Choroid plexus epithelial cell (primary cell): ENCODE results near the gene SATB2.

Experiments
- DNase-seq: peaks from one replicate; pipeline ENCODE4 v3.0.0-alpha.2; 2010; ENCODE audit warnings: low read depth
- H3K4me3 ChIP-seq: 2 replicates; pipeline ENCODE4 v1.5.1; 2011; ENCODE audit warnings: low read depth, mild to moderate bottlenecking, control low read depth, low read length, moderate library complexity
- CTCF ChIP-seq: conservative IDR thresholded peaks from 2 replicates; pipeline ENCODE4 v1.5.1; 2011; ENCODE audit warnings: low read depth, mild to moderate bottlenecking, control low read depth, inconsistent platforms, low read length, moderate library complexity

The SATB2 gene

GRCh38 chr2:199470672-199471442 lies 13.1 kb upstream of the SATB2 start:
- no peak for TF ChIP-seq CTCF
- no peak for DNase-seq
- H3K4me3 ChIP-seq: no peak overlapping the region

GRCh38 chr2:199470361-199470671 lies 12.6 kb upstream of the SATB2 start:
- DNase-seq: no peak
- no peak for TF ChIP-seq CTCF
- H3K4me3 ChIP-seq: no peak overlapping the region

GRCh38 chr2:199469514-199470360 lies 12.0 kb upstream of the SATB2 start:
- H3K4me3 ChIP-seq: no peak overlapping the region
- DNase-seq: no peak
- no peak for TF ChIP-seq CTCF

GRCh38 chr2:199468561-199469513 lies 11.1 kb upstream of the SATB2 start:
- DNase-seq: no peak
- no peak overlapping the region for H3K4me3 ChIP-seq

DNA sequence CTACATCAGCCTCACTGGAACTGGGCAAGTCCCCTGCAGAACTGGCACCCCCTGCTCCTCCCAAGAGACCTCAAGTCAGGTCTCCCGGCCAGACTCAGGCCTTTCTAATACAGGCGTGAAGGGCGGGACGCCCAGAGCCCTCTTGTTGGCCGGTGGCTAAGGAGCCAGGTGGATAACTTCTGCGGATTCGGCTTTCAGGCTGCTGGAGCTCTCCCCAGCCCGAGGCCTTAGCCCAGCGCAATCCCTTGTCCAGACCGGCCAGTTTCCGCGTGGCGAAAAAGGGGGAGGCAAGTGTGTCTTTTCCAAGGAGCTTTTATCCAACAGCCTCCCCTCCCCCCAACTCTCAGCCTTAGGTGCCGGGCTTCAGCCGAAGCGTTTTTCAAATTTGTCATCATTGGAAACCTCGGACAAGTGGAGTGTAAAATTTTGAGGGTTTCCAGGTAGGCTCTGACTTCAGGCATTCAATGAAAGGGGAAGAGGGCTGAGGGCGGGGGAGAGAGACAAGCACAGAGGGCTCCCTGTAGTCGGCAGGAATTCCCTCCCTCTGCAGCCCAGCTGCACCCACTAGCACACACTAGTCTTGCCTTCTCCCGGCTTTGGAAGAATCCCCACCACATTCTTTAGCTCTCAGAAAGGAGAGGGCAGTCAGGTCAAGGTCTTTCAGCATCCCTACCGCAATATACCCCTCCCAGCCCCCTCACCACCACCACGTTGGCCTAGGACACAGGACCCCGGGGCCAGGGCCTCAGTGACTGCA lies 9.5 kb upstream of the SATB2 start:
- no peak overlapping the region for H3K4me3 ChIP-seq
- no peak for DNase-seq
- no peak for TF ChIP-seq CTCF

More at GRCh38 chr2:199468561-199469513, 11.1 kb upstream of the SATB2 start:
- TF ChIP-seq CTCF: no peak

DNA sequence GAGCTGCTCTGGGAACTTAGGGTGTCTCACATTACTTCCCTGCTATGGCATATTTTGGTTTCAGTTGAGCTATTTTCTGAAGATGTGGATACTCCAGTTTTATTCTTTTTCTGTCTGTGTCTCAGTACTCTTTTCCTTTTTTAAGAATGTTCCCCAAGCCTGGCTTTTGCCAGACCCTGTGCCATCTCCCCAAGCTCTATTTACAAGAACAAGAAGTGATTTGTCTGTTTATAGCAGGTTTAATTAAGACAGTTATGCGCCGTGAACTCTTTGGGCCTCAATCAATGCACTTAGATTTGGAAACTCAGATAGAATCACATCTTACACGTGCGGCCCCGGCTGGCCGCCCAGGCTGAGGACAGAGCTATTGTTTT lies 8.9 kb upstream of the SATB2 start:
- TF ChIP-seq CTCF: no peak
- no peak overlapping the region for H3K4me3 ChIP-seq
- no peak for DNase-seq
